ENCODE data around the gene SF3A2.

- TF ChIP-seq POLR2A (IDR thresholded peaks at IDR 0.05) (no peak), CTCF (IDR thresholded peaks at IDR 0.05 in 8 of 11, conservative IDR thresholded peaks at IDR 0.05 in 3 of 11) (no peak)
Observed at GRCh38 chr19:2189880-2190279, 46.7 kb upstream of the SF3A2 start.
